ENCODE measurements around the gene GIMD1. TPM values are rescaled to one million over a fixed set of nuclear protein-coding genes. Genes with fewer than 3 reads are reported as not detected.

The GIMD1 gene
- total RNA-seq, 1 experiment from 2014 or later = not detected

DNA sequence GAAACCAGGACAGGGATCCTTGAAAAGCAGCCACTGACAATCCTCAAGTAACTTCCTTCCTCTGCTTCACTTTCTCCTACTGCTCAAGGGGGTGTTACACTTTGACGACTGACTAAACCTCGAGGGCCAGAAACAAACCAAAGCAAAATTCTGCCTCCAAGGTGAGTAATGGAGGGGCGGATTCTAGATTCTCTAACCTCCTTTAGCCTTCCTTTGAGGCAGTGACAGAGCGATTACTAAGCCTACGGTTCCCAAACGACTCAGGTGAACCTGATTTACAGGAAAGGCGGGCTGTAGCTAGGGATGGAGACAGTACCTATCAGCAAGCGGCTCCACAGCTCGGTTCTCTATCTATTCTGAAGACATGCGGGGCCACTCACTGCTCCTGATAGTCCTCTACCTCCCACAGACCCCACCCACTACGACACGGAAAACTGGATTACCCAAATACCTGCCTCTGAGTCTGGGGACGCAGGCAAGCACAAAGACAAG lies 53.1 kb downstream of the GIMD1 start:
- peak; percentile 45 for DNase-seq (ENCODE audit: low read depth)

GRCh38 chr4:106314960-106315359 lies 53.6 kb downstream of the GIMD1 start:
- no peak for DNase-seq (ENCODE audit: low read depth)

- no peak for DNase-seq (ENCODE audit: low read depth)
Measured at GRCh38 chr4:106312997-106313522, 55.5 kb downstream of the GIMD1 start.

- DNase-seq (ENCODE audit: low read depth) = no peak
Measured at GRCh38 chr4:106312377-106312776, 56.2 kb downstream of the GIMD1 start.

Other genes starting within 250 kb of the GIMD1 start
- gene TBCK, start 52.6 kb downstream of the GIMD1 start, total RNA-seq (2014; rRNA removed; shearing (Covaris generic)) = 12.5 and 22.2 TPM in 2 replicates
- 33.3 and 35.4 TPM in 2 replicates for gene AIMP1, start 52.2 kb downstream of the GIMD1 start, total RNA-seq (2014; rRNA removed; shearing (Covaris generic))